Cardiac muscle cell (in vitro differentiated cells and primary cell): ENCODE data around the gene OR51M1. TPM values are rescaled to one million over a fixed set of nuclear protein-coding genes. Genes with fewer than 3 reads are reported as not detected.

Experiments
- DNase-seq, 2 donors: peaks; one replicate each; pipeline versions ENCODE4 v3.0.0 to v3.0.0-alpha.2; 2010 to 2017; ENCODE audit warnings: low read depth in 1 of 2, low spot score in 1 of 2
- H3K27ac ChIP-seq: fragments of 200-600 bp; sonication (generic); 2 replicates; pipeline ENCODE4 v1.5.1; 2016
- H3K27me3 ChIP-seq: fragments of 200-600 bp; sonication (generic); 2 replicates; pipeline ENCODE4 v1.6.0; 2016; ENCODE audit warnings: control low read depth
- H3K36me3 ChIP-seq: fragments of 200-600 bp; sonication (generic); 2 replicates; pipeline ENCODE4 v1.5.1; 2016; ENCODE audit warnings: control low read depth
- H3K4me1 ChIP-seq: fragments of 200-600 bp; sonication (generic); 2 replicates; pipeline ENCODE4 v1.8.1; 2017; ENCODE audit warnings: low read depth, mild to moderate bottlenecking, mixed run types
- H3K4me3 ChIP-seq: fragments of 200-600 bp; sonication (generic); 2 replicates; pipeline ENCODE4 v1.5.1; 2016; ENCODE audit warnings: mild to moderate bottlenecking
- H3K9me3 ChIP-seq: fragments of 200-600 bp; sonication (generic); 2 replicates; pipeline ENCODE4 v1.5.1; 2017; ENCODE audit warnings: low read depth, mild to moderate bottlenecking, control low read depth
- polyA plus RNA-seq: library from polyadenylated mRNA; unstranded; fragments of >200 nt; fragmentation: Nextera tagmentation; extraction: Ambion mirVana; gene quantifications from 2 replicates; pipeline ENCODE4 v1.2.1, GENCODE V29; 2016
- total RNA-seq: library from RNA; depleted of rRNA; stranded (reverse); fragments of >200 nt; gene quantifications from 2 replicates; pipeline ENCODE4 v1.2.3, GENCODE V29; 2016
- TF ChIP-seq, protein P1 (sequence below): IDR thresholded peaks from 2 replicates; pipeline ENCODE4 v1.5.1; 2012; ENCODE audit warnings: low read depth, mild to moderate bottlenecking, low read length

The OR51M1 gene
- total and polyA plus RNA-seq, 2 experiments from 2014 or later, result not detected

DNA sequence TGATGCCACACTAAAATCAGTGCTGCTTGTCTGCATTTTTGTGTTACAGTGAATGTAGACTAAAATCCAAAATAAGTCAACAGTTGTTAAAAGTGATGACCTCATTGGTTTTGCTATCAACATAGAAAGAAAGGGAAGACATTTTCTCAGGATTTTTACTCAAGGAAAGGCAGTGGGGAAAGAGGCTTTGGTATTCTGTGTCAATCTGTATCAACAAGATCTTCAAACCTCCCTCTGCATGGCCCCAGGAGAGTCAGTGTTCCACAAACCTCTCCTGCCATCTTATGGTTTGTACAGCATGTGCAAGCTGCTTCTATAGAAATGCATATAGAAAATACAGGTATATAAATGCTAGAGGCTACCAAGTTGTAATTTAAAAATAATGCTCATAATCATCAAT is 13.8 kb upstream of the OR51M1 start:
- TF ChIP-seq, protein P1, sequence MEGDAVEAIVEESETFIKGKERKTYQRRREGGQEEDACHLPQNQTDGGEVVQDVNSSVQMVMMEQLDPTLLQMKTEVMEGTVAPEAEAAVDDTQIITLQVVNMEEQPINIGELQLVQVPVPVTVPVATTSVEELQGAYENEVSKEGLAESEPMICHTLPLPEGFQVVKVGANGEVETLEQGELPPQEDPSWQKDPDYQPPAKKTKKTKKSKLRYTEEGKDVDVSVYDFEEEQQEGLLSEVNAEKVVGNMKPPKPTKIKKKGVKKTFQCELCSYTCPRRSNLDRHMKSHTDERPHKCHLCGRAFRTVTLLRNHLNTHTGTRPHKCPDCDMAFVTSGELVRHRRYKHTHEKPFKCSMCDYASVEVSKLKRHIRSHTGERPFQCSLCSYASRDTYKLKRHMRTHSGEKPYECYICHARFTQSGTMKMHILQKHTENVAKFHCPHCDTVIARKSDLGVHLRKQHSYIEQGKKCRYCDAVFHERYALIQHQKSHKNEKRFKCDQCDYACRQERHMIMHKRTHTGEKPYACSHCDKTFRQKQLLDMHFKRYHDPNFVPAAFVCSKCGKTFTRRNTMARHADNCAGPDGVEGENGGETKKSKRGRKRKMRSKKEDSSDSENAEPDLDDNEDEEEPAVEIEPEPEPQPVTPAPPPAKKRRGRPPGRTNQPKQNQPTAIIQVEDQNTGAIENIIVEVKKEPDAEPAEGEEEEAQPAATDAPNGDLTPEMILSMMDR, result peak; percentile 24
- Histone ChIP-seq H3K36me3 (no peaks in the 10 kb centered on the region), H3K4me3 (no peak overlapping the region), H3K27me3 (no peaks in the 10 kb centered on the region), H3K9me3 (no peaks in the 10 kb centered on the region), H3K4me1 (no peaks in the 10 kb centered on the region), H3K27ac (no peak overlapping the region)
- peak; percentile 14 to 38 for DNase-seq

DNA sequence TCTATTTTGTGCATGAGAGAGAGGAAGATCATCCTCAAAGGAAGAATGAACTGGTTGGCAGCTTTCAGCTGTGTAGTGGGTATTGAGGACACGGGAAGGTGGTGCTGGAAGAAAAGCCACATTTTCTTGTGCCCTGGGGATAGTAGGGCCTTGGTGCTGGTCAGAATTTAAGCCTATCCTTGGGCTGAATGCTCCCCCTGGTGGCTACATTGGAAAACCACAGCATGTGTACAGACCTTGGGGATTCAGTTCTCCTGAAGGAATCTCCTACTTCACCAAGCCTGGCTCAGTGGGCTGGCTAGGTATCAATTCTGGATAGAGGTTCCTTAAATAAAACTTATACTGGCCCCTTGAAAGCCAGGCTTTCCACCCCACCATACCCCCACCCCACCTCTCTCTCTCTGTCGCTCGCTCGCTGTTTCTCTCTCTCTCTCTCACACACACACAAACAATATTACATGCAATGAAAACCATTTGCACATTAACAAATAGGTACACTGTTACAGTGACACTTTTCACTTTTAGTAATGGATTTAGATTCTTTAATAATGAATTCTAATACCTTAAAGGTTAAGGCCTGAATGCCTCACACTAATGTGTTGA is 2.8 kb upstream of the OR51M1 start:
- TF ChIP-seq, protein P1, result peak; percentile 75
- no peak overlapping the region for H3K27ac ChIP-seq
- no peaks in the 10 kb centered on the region for H3K9me3 ChIP-seq
- H3K4me3 ChIP-seq, result no peak overlapping the region
- peak; percentile 78 to 81 for DNase-seq
- H3K36me3 ChIP-seq, result no peaks in the 10 kb centered on the region
- no peaks in the 10 kb centered on the region for H3K4me1 ChIP-seq
- no peaks in the 10 kb centered on the region for H3K27me3 ChIP-seq

DNA sequence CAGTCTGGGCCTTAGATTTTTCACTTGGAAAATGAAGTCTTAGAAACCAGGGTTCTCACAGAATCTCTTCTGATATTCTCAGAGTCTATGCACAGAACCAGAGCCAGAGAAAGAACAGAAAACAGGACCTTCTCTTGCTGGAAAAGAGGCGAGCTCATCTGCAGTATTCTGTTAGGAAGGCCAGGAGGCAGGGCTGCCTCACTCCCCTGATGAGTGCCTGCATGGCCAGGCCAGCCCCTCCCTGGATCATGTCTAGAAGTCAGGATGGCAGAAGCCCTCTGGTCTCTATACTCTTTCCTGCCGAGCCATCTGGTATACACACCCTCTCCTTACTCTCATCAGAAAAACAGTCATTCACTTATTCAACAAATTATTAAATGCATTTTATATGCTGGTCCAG is 723 bp downstream of the OR51M1 start:
- no peak overlapping the region for H3K27ac ChIP-seq
- DNase-seq, result no peak
- no peaks in the 10 kb centered on the region for H3K36me3 ChIP-seq
- H3K27me3 ChIP-seq, result no peaks in the 10 kb centered on the region
- H3K9me3 ChIP-seq, result no peaks in the 10 kb centered on the region
- no peaks in the 10 kb centered on the region for H3K4me1 ChIP-seq
- H3K4me3 ChIP-seq, result no peak overlapping the region
- TF ChIP-seq, protein P1, result no peak

DNA sequence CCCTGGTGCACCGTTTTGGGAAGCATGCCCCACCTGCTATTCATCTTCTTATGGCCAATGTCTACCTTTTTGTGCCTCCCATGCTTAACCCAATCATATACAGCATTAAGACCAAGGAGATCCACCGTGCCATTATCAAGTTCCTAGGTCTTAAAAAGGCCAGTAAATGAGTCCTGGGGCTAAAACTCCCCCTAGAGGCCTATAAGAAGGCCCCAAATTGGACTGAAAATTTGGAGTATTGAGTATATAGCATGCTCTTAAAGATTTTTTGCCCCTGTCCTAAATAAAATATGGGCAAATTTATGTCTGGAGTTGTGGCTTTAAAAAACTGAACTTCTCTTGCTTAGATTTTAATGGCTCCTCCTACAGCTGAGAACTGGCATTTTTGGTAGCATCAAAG is 6.6 kb downstream of the OR51M1 start:
- no peak for DNase-seq
- Histone ChIP-seq H3K27me3 (no peaks in the 10 kb centered on the region), H3K27ac (no peak overlapping the region), H3K9me3 (no peaks in the 10 kb centered on the region), H3K36me3 (no peaks in the 10 kb centered on the region), H3K4me1 (no peaks in the 10 kb centered on the region), H3K4me3 (no peak overlapping the region)
- TF ChIP-seq, protein P1, result no peak

DNA sequence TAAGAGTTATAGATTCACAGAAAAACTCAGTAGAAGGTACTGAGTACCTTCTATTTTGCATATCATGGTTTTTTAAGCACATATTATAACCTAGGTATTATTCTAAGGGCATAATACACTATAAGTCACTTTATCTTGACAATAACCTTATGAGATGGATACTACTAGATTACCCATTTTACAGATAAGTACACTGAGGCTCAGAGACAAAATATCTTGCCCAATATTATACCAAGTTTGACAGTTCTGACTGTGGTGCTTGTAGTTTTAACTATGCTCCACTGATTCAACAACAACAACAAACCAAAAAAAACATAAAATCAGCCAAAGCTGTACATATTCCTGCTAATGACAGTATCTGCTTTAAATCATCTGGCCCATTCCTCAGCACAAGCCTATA is 10.5 kb downstream of the OR51M1 start:
- Histone ChIP-seq H3K36me3 (no peaks in the 10 kb centered on the region), H3K27ac (no peak overlapping the region), H3K27me3 (no peaks in the 10 kb centered on the region), H3K4me3 (no peak overlapping the region), H3K9me3 (no peaks in the 10 kb centered on the region), H3K4me1 (no peaks in the 10 kb centered on the region)
- TF ChIP-seq, protein P1, result no peak
- DNase-seq, result no peak
